Hepatocyte (in vitro differentiated cells): ENCODE measurements around the gene CLRN2. TPM values are rescaled to one million over a fixed set of nuclear protein-coding genes. Genes with fewer than 3 reads are reported as not detected.
A peak's percentile ranks its signal among the peaks of the same experiment; 100 is the strongest.

Source experiments
- DNase-seq: peaks from one replicate; pipeline ENCODE4 v3.0.0-alpha.2; 2016; ENCODE audit warnings: low spot score
- H2AFZ ChIP-seq: fragments of 200-600 bp; sonication (generic); 2 replicates; pipeline ENCODE4 v1.6.0; 2016; ENCODE audit warnings: antibody characterized with exemption, mild to moderate bottlenecking
- H3K27ac ChIP-seq: fragments of 200-600 bp; sonication (generic); 2 replicates; pipeline ENCODE4 v1.5.1; 2016; ENCODE audit warnings: mild to moderate bottlenecking
- H3K27me3 ChIP-seq: fragments of 200-600 bp; sonication (generic); 2 replicates; pipeline ENCODE4 v1.6.1; 2016
- H3K36me3 ChIP-seq: fragments of 200-600 bp; sonication (generic); replicated peaks from 2 replicates; pipeline ENCODE4 v1.5.1; 2016; ENCODE audit warnings: low read depth; ENCODE audit not compliant: insufficient read depth
- H3K4me1 ChIP-seq: fragments of 200-600 bp; sonication (generic); 2 replicates; pipeline ENCODE4 v1.5.1; 2016; ENCODE audit warnings: mild to moderate bottlenecking, moderate library complexity; ENCODE audit not compliant: insufficient read depth
- H3K4me2 ChIP-seq: fragments of 200-600 bp; sonication (generic); 2 replicates; pipeline ENCODE4 v1.6.0; 2016
- H3K4me3 ChIP-seq: fragments of 200-600 bp; sonication (generic); 2 replicates; pipeline ENCODE4 v1.5.1; 2016; ENCODE audit warnings: mild to moderate bottlenecking
- H3K79me2 ChIP-seq: fragments of 200-600 bp; sonication (generic); 2 replicates; pipeline ENCODE4 v1.6.0; 2017; ENCODE audit warnings: mild to moderate bottlenecking
- H3K9me2 ChIP-seq: fragments of 200-600 bp; sonication (generic); replicated peaks from 2 replicates; pipeline ENCODE4 v1.6.0; 2017; ENCODE audit warnings: mild to moderate bottlenecking; ENCODE audit not compliant: insufficient read depth
- H3K9me3 ChIP-seq: fragments of 200-600 bp; sonication (generic); 2 replicates; pipeline ENCODE4 v1.5.1; 2016; ENCODE audit warnings: low read depth, mild to moderate bottlenecking
- H4K20me1 ChIP-seq: fragments of 200-600 bp; sonication (generic); 2 replicates; pipeline ENCODE4 v1.6.0; 2016; ENCODE audit warnings: mild to moderate bottlenecking; ENCODE audit not compliant: insufficient read depth, poor library complexity, severe bottlenecking
- EZH2 ChIP-seq: fragments of 200-600 bp; sonication (generic); IDR thresholded peaks from 2 replicates; pipeline ENCODE4 v1.6.1; 2016; ENCODE audit warnings: antibody characterized with exemption, mild to moderate bottlenecking, borderline replicate concordance
- EZH2phosphoT487 ChIP-seq: fragments of 200-600 bp; sonication (generic); IDR thresholded peaks from one replicate; pipeline ENCODE4 v1.6.1; 2018; ENCODE audit warnings: antibody characterized with exemption, mild to moderate bottlenecking, low read depth, moderate library complexity; ENCODE audit not compliant: unreplicated experiment, severe bottlenecking
- WGBS: methylation state at CpG from one replicate; pipeline ENCODE4 v1.1.6; 2016; ENCODE audit warnings: low lambda C conversion rate; ENCODE audit errors: missing lambda C conversion rate; 5-methylcytosine and 5-hydroxymethylcytosine counted together
- polyA plus RNA-seq: library from polyadenylated mRNA; unstranded; fragments of >200 nt; fragmentation: Nextera tagmentation; extraction: Ambion mirVana; gene quantifications from 2 replicates; pipeline ENCODE4 v1.2.1, GENCODE V29; 2016
- total RNA-seq: library from RNA; depleted of rRNA; stranded (reverse); fragments of >200 nt; gene quantifications from 2 replicates; pipeline ENCODE4 v1.2.3, GENCODE V29; 2014
- TF ChIP-seq, protein P1 (sequence below): fragments of 200-600 bp; sonication (generic); IDR thresholded peaks from 2 replicates; pipeline ENCODE4 v1.5.1; 2016; ENCODE audit warnings: antibody characterized with exemption, mild to moderate bottlenecking; ENCODE audit not compliant: poor library complexity

Gene CLRN2
- total and polyA plus RNA-seq, 2 experiments from 2014 or later: not detected

- TF ChIP-seq, protein P1, sequence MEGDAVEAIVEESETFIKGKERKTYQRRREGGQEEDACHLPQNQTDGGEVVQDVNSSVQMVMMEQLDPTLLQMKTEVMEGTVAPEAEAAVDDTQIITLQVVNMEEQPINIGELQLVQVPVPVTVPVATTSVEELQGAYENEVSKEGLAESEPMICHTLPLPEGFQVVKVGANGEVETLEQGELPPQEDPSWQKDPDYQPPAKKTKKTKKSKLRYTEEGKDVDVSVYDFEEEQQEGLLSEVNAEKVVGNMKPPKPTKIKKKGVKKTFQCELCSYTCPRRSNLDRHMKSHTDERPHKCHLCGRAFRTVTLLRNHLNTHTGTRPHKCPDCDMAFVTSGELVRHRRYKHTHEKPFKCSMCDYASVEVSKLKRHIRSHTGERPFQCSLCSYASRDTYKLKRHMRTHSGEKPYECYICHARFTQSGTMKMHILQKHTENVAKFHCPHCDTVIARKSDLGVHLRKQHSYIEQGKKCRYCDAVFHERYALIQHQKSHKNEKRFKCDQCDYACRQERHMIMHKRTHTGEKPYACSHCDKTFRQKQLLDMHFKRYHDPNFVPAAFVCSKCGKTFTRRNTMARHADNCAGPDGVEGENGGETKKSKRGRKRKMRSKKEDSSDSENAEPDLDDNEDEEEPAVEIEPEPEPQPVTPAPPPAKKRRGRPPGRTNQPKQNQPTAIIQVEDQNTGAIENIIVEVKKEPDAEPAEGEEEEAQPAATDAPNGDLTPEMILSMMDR: no peak
- TF ChIP-seq EZH2phosphoT487 (no peak), EZH2 (no peak)
- Histone ChIP-seq H3K9me3 (no peaks in the 10 kb centered on the region), H3K27me3 (no peaks in the 10 kb centered on the region), H3K4me1 (no peaks in the 10 kb centered on the region), H3K4me2 (no peak overlapping the region), H3K27ac (peak overlapping the region; percentile 54), H3K9me2 (no peaks in the 10 kb centered on the region), H3K4me3 (no peak overlapping the region), H4K20me1 (no peaks in the 10 kb centered on the region), H3K79me2 (no peaks in the 10 kb centered on the region), H2AFZ (no peak overlapping the region), H3K36me3 (no peaks in the 10 kb centered on the region)
- WGBS: 96% methylated on average over 3 of the region's 3 CpGs
- no peak for DNase-seq
Observed at GRCh38 chr4:17559709-17560048, 44.7 kb downstream of the CLRN2 start.

GRCh38 chr4:17560065-17560673 lies 45.2 kb downstream of the CLRN2 start:
- Histone ChIP-seq H3K9me3 (no peaks in the 10 kb centered on the region), H3K27me3 (no peaks in the 10 kb centered on the region), H3K4me3 (no peak overlapping the region), H3K4me1 (no peaks in the 10 kb centered on the region), H2AFZ (no peak overlapping the region), H4K20me1 (no peaks in the 10 kb centered on the region), H3K36me3 (no peaks in the 10 kb centered on the region), H3K4me2 (no peak overlapping the region), H3K9me2 (no peaks in the 10 kb centered on the region), H3K27ac (no peak overlapping the region), H3K79me2 (no peaks in the 10 kb centered on the region)
- WGBS: 88% methylated on average over 6 of the region's 6 CpGs
- TF ChIP-seq EZH2phosphoT487 (no peak), EZH2 (no peak)
- DNase-seq: no peak

GRCh38 chr4:17561195-17561909 lies 46.4 kb downstream of the CLRN2 start:
- no peak overlapping the region for H3K4me2 ChIP-seq

DNA sequence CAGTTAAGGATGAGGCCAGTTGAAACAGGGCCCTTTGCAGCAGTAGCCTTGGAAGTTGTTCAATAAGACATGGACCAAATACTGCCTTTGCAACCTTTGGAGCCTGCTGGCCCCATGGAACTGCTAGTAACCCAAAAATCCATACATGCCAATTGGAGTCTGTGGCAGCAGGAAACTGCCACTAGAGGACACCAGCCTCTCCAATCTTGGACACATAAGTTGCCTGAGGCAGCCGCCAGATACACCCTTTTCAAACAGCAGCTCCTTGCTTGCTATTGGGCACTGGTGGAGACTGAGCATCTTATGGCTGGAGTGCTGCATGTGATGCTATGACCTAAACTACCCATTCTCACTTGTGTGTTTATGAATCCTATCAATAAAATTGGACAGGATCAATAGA lies 47.2 kb downstream of the CLRN2 start:
- 73% methylated on average over 1 of the region's 1 CpG for WGBS
- TF ChIP-seq EZH2: no peak
- no peak for TF ChIP-seq EZH2phosphoT487
- no peak overlapping the region for H3K27ac ChIP-seq
- H4K20me1 ChIP-seq: no peaks in the 10 kb centered on the region
- H3K36me3 ChIP-seq: no peaks in the 10 kb centered on the region
- H3K4me2 ChIP-seq: no peak overlapping the region
- H3K4me3 ChIP-seq: no peak overlapping the region
- DNase-seq: no peak
- H3K4me1 ChIP-seq: no peaks in the 10 kb centered on the region
- H2AFZ ChIP-seq: no peak overlapping the region
- no peaks in the 10 kb centered on the region for H3K27me3 ChIP-seq
- H3K9me2 ChIP-seq: no peaks in the 10 kb centered on the region
- no peaks in the 10 kb centered on the region for H3K9me3 ChIP-seq
- H3K79me2 ChIP-seq: no peaks in the 10 kb centered on the region

More at GRCh38 chr4:17561195-17561909, 46.4 kb downstream of the CLRN2 start:
- Histone ChIP-seq H4K20me1 (no peaks in the 10 kb centered on the region), H3K27me3 (no peaks in the 10 kb centered on the region), H2AFZ (no peak overlapping the region), H3K79me2 (no peaks in the 10 kb centered on the region), H3K4me1 (no peaks in the 10 kb centered on the region), H3K9me2 (no peaks in the 10 kb centered on the region), H3K9me3 (no peaks in the 10 kb centered on the region), H3K4me3 (no peak overlapping the region), H3K27ac (no peak overlapping the region), H3K36me3 (no peaks in the 10 kb centered on the region)
- 84% methylated on average over 8 of the region's 8 CpGs for WGBS
- DNase-seq: no peak
- no peak for TF ChIP-seq EZH2
- TF ChIP-seq, protein P1: no peak
- TF ChIP-seq EZH2phosphoT487: no peak
